ENCODE results near the gene PRRT1B.
A peak's percentile ranks its signal among the peaks of the same experiment; 100 is the strongest.
"Not testable (repeated sequence)": the region's sequence is repeated elsewhere in the genome, so short reads cannot be mapped to it uniquely, and the experiment has no call there.

Gene PRRT1B

DNA sequence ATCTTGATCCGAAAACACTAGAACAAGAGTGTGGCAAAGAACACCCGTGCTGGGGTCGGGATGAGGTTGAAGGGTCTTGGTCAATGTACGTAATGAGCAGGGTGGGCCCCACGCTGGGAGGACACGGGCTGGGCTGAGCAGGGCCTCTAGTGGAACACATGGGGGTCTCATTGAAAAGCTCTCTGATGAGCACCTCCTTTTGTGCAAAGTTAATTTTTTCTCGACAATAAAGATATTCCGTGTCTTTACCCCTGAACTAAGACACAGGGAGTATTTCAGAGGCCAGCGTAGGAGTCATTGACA lies 22.3 kb upstream of the PRRT1B start:
- no peak for DNase-seq

DNA sequence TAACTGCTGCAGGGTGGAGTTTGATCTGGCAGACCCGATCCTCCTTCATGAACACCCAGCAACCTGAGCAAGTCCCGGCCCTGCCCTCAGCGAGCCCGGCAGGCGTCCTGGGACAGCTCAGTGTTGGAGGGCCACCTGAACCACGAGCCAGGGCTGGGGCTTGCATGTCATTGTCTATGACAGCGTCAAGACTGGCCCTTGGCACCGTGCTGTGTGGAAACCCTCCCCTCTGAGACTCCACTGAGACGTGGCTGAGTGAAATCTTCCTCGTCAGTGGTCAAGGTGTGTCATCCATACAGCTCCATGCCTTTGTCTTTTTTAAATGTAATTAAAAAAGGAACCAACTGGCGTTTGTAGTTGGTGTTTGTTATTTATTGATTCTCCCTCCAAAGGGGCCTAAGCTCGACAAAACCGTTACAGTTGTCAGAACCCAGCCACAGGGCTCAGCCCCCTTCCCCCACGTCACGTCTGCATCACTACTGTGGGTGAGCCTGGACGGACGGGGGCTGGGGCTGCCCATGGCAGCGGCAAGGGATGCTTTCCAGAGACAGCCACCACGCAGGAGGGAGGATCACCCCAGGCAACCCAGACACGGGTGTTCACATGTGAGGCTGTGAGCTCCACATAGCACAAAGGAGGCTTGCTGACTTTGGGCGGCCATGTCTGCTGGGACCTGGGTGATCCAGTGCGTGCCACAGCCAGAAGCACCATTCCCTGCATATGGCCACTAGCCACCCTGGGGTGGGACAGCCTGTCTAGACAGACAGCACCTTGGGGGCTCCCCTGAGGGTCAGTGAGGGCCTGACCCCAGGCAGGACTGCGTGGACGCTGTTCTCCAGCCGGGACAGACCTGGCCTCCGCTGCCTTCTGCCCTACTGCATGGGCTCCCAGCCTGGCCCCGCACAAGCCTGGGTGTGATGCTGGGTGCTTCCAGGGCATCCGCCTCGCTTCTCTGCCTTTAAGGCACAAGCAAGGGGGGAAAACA lies 21.6 kb upstream of the PRRT1B start:
- no peak for DNase-seq

DNA sequence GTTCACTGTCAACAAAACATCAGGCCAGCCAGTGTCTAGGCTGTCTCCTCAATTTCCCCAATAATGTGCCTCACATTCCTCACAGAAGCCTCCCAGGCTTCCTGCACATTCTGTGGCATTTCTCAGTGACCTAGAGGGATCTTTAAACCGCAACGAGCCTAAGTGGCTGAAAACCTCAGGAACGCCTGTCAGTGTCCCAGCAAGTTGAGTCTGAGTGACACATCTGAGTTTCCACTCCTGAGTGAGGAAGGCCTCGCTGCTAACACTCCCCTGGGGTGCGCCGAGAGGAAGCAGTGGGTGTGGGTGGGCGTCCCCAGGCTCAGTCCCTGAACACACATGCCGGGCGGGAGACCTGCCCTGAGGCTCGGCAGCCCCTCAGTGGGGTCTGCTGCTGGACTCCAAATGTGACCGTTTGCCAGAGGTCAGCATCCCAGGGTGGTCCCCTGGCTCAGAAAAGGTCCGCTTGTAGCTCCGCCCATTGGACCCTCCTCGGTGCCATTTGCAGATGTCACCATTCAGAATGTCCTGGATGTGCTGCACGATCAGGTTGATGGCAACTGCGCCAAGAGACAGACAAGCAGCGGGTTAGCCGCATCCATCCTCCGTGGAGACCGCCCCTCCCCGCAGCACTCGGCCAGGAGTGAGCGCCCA lies 20.5 kb upstream of the PRRT1B start:
- DNase-seq = no peak

DNA sequence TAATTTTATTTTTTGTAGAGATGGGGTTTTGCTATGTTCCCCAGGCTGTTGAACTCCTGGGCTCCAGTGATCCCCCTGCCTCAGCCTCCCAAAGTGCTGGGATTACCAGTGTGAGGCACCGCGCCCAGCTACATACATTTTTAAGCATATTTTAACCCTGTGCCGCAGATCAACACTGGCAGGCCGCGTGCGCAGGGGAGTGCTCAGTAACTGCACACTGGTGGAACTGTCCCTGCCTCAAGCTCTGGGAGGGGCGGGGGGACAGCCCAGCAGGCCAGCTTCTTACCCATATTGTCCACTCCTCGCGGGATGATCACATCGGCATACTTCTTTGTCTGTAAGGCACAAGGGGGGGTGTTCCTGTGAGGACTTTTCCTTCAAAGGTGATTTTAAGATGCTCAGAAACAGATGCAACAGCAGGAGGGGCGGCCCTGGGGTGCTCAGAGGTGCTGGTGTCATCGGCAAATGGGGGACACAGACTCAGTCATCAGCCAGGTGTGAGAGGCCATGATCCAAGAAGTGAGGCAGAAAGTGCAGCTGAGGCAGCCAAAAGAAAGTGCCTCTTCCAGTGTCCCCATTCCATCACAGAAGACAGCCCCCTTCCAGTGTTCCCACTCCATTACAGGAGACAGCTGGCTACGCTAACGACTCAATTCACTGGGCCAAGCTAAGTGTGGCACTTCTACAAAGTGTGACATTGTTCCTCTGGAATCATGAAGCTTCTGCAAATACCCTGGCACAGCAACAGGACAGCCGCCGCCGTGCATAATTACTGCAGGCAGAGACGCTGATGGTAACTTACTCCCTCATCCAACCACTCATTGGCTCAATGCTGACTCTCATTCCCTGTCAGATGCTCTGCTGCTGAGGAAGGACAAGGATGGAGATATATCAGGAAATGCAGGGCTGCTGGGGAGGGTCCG lies 19.4 kb upstream of the PRRT1B start:
- DNase-seq = no peak

DNA sequence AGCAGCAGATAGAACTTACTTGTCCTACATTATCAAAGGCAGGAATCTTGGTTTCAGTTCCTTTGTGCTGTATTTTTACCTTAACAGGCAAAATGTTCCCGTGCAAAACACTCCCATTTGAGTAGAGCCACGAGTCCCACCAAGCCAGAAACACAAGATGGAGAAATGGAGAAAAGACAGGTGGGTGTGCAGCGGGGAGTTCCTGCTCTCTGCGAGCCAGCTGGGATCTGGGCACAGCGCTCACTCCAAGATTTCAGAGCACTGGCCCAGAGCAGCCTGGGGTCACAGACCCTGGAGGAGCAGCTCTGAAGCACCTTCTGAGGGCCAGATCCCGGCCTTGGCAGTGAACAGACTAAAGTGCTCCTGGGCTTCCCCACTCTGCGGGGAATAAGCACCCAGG lies 17.1 kb upstream of the PRRT1B start:
- DNase-seq = no peak

DNA sequence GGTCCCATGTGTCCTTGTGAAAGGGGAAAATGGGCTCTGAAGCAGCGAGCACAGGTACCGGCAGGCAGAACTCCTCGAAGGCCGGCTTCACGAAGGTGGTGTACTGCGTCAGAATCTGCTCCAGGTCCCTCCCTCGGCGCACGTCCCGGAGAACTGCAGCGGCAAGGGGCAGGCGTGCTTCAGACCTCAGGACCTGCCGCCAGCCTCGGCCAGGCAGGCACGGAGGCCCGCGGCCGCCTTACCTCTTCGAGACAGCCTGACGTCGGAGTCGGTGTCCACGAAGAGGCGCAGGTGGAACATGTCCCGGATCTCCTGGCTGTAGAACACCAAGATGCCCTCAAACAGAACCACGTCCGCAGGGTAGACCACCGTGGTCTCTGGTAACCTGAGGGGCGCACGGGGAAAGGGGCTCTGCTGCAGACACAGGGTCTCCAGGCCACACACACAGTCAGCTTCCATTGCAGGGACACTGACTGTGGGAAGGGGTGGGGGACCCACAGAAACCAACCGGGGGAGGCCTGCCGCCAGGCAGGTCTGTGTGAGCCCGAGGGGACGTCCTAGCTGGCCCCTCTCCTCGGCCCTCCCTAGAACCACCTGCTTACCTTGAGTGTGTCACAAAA lies 16.3 kb upstream of the PRRT1B start:
- no peak for DNase-seq

DNA sequence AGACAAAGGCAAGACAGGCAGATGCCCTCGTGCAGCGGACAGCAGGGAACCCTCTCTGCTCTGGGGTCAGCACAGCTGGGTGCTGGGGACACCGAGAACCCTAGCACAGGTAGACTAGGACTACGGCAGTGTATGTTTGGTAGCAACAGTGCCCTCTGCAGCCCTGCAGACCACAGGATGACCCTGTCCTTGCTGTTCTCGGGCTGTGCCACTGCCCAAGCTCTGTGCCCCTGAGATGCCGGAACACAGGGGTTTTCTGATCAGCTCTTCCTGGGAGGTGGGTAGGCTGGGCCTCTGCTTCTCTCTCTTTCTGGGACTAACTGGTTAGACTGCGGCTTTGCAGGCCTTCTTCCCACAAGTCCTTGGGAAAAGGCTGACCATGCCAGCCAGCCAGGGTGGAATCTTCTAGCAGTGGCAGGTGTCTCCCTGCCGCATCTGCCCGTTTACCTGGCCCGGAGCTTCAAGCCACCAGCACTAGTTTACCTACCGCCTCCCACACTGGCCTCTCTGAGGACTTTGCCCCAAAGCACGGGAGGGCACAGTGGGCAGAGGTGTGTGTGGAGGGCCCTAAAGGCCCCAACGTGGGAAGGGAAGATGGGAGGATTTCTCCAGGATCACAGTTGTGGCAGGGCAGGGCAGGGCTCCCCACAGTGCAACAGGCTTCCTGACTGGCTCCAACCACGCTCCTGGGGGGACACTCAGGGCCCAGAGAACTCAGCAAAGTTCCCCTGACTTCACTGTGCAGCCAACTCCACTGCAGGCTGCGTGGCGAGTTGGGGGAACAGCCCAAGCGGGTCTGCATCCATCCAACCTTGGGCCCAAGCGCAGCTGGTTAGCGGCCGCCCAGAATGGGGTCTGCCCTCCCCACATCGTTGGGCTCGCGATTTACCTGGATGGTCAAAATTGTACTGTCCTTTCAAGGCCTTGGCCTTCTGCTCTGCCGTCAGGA lies 15.5 kb upstream of the PRRT1B start:
- DNase-seq = no peak

DNA sequence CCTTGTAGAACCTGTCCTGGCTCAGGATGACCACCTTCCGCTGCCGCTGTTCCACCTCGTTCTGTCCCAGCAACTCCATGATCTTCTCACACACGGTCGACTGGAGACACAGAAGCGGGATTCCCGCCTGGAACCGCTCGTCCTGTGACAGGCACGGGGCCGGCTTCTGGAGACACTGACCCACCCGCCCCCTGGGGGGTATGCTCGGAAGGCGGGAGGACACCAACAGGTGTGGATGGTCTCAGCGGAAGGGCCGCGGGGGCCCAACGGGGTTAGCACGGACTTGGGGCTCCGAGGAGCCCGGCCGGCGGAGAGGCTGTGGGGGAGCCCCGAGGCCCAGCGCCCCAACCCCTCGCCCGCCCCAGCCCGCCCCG lies 14.8 kb upstream of the PRRT1B start:
- DNase-seq = no peak

DNA sequence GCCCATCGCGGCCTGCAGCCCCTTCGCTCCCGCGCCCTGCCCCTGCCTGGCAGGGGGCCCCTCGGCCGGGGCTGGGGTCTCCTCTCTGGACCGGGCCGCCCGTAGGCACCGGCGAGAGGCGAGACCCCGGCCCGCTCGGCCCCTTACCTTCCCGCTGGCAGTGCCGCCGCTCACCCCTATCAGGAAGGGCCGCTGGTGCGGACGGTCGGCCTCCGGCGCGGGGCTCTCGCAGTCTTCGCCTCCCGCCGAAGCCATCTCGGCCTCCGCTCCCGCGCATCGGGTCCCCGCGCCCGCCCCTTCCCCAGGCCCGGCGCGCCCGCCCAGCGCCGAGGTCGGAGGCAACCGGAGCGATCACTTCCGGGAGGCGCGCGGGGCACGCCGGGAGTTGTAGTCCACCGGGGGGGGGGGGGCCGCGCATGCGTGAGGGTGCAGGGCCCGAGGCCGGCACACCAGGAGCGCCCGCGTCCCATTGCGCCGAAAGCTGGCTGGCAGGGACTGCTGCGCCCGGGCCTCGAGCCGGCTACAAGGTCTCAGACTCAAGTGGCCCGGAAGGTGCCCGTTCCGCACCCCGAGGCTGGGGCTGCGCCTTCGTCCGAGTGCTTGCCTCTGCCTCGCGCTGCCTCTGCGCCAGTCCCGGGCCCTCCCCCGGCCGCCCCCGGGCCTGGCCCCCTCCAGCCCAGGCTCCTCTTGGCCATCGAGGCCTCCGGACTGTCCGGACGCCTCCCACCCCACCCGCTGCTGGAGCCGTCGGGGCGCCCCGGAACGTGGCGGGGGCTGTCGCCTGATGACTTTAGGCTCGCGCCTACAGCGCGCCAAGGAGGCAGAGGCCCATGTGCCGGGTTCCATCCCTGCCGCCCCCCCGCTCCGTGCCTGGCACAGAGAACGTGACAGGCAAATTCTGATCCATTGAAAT lies 14.1 kb upstream of the PRRT1B start, which contains the start of gene UCK1:
Gene UCK1, minus strand, starts transcription at position 344 of the 913 bp plus-strand sequence. Its CDS starts 89 bp downstream, at position 255.
- peak; percentile 71 for DNase-seq

DNA sequence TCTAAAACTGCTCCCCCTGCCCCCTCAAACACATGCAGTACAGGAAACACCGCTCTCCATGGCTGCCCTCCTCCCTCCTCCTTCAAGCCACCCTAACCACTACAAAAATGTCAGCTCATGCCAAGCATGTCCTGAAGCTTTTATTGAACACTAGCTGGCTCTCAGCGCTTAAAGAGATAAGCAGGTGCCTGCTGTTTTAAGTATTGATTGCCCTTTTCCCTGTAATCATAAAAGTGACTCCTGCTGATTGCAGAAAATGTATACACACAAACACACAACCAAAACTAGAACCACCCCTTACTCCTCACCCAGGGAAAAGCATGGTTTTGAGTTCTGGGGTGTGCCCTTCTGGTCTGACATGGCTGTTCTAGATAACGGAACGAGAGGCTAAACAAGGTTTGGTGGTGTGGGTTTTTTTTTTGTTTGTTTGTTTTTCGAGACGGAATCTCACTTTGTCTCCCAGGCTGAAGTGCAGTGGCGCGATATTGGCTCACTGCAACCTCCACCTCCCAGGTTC lies 10.5 kb upstream of the PRRT1B start:
- no peak for DNase-seq

DNA sequence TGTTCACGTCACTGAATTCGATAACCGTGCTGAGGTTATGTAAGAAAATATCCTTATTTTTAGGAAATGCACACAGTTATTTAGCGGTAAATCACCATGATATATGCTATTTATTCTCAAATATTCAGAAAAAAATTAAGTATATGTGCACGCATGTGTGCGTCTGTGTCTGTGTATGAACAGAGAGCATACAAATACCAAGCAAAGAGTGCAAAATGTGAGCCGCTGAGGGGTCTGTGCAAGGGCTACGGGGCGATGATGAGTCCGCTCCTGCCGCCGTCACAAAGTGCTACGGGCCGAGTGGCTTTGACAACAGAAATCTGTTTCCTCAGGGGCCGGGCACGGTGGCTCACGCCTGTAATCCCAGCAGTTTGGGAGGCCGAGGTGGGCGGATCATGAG lies 7.4 kb upstream of the PRRT1B start:
- DNase-seq = no peak

DNA sequence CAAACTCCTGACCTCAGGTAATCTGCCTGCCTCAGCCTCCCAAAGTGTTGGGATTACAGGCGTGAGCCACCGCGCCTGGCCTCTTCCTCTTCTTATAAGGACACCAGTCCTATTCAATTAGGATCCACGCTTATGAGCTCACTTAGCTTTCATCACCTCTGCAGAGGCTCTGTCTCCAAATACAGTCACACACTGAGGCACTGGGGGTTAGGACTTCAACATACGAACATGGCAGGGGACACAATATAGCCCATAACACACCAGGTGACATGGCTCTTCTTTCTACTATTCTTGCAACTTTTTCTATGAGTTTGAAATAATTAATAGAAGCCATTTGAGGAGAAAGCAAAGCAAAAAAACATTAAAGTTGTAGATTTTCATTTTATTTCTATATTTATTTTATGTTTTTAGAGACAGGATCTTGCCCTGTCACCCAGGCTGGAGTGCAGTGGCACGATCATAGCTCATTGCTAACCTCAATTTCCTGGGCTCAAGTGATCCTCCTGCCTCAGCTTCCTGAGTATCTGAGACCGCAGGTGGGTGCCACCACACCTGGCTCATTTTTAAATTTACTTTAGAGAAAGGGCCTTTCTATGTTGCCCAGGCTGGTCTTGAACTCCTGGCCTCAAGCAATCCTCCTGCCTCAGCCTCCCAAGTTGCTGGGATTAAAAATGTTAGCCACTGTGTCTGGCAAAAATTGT lies 6.0 kb upstream of the PRRT1B start:
- DNase-seq = no peak

DNA sequence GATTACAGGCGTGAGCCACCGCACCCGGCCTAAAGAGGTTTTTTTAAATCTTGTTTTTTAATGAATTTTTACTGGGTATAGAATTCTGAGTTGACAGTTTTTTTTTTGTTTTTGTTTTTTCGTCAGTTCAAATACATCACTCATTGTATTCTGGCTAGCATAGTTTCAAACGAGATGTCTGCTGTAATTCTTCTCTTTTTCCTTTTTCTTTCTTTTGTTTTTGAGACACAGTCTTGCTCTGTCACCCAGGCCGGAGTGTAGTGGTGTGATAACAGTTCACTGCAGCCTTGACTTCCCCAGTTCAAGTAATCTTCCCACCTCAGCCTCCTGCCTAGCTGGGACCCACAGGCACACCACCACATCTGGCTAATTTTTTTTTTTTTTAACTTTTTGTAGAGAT lies 2.2 kb upstream of the PRRT1B start:
- DNase-seq = no peak

DNA sequence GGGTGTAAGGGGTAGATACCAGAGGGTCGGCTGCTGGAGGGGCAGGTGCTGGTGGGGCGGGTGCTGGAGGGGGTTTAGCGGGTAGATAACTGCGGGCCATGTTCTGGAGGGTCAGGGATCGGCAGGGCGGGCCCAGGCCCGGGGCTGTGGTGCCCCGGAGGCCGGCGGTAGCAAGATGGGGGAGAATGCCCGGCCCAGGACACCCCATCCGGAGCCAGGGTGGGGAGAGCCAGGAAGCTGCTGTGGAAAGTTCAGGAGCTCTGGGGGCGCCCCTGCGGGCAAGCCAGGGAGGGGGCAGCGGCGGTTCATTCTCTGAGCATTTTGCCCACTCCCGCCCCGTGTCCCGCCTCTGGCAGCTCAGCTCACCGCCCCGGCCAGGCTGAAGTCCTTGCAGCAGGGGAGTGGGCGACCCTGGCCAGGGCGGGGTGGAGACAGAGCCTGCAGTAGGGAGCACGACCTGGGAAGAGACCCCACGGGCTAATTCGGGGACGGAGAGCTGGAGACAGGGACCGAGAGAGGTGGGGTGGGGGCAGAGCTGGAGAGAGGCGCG lies 538 bp downstream of the PRRT1B start:
- no peak for DNase-seq

DNA sequence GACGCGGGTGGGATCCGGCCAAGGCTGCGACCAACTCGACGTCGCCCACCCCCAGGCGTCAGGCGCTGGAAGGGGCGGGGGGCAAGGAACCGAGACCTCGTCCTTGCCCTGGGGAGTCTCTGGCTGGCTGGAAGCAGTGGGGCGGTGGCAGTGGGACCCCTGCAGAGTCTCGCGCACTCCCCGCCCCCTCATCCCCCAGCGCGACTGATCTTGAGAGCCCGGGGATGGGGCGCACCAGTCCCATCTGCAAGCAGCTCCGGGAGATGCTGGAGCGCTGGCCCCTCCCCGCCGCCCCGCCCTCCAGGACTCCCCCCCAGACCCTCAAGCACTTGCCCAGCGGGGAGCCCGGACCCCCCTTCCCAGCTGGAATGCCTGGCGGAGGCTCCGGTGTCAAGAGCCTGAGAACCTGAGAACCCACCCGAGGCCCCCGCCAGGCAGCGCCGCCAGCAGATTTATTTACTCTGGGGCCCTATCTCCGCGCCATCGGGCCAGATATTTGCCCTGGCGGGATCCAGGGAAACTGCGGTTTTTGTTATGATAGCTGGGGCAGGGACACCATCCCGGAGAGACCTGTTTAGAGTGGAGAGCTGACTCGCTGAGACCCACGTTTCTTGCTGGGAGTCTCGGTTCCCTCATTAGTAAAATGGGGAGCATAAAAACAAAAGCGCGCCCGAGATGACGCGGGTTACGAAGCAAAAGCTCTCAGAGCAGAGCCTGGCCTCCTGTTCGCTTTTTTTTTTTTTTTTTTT lies 1.2 kb downstream of the PRRT1B start:
- no peak for DNase-seq

DNA sequence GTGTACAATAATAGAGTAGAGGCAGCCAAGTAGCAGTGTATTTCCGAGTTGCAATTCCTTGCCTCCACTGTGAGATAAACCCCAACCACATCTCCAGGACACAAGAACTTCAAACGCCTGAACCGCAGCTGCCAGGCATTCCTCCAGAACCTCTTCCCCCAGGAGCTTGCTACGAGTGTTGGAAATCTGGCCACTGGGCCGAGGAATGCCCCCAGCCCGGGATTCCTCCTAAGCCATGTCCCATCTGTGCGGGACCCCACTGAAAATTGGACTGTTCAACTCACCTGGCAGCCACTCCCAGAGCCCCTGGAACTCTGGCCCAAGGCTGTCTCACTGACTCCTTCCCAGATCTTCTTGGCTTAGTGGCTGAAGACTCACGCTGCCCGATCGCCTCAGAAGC lies 3.9 kb downstream of the PRRT1B start:
- not testable (repeated sequence) for DNase-seq

DNA sequence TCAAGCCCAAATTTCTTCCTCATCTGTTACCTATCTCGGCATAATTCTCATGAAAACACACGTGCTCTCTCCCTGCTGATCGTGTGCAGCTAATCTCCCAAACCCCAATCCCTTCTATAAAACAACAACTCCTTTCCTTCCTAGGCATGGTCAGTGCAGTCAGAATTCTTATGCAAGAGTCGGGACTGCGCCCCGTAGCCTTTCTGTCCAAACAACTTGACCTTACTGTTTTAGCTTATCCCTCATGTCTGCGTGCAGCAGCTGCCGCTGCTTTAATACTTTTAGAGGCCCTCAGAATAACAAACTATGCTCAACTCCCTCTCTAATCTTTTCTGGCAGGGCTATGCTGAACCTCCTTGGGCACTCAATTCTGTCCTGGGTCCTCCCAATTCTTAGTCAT lies 5.1 kb downstream of the PRRT1B start:
- not testable (repeated sequence) for DNase-seq

DNA sequence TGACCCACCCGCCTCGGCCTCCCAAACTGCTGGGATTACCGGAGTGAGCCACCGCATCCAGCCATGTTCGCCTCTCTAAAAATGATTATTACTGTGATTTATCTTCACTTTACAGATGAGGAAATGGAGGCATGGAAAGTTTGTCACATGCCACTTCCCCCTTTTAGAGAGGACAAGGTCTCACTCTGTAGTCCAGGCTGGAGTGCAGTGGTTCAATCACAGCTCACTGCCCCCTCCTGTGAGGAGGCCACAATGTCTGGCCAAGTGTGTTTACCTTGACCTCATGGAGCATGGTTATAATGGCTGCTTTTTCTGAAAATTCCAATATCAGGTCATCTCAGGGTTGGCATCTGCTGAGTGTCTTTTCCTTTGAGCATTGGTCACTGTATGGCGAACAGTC lies 6.7 kb downstream of the PRRT1B start:
- no peak for DNase-seq
